Prostate gland (tissue), 2 donors: ENCODE measurements around the gene ENHO.
"Not testable (repeated sequence)": the region's sequence is repeated elsewhere in the genome, so short reads cannot be mapped to it uniquely, and the experiment has no call there.

Experiments
- CTCF ChIP-seq, 4 experiments: fragments of 200-600 bp in 2 of 4; fragments of 450-650 bp in 2 of 4; sonication (generic) in 2 of 4; IDR thresholded peaks; 1 replicate in 3 of 4; 2 replicates in 1 of 4; pipeline ENCODE4 v1.5.1; 2016 to 2019; ENCODE audit warnings: antibody characterized with exemption in 4 of 4, mild to moderate bottlenecking in 2 of 4, moderate library complexity in 2 of 4
- POLR2A ChIP-seq: fragments of 450-650 bp; IDR thresholded peaks from one replicate; pipeline ENCODE4 v1.6.1; 2016; ENCODE audit warnings: antibody characterized with exemption, mild to moderate bottlenecking

- not testable (repeated sequence) for TF ChIP-seq POLR2A; CTCF (IDR thresholded peaks at IDR 0.05)
Measured at GRCh38 chr9:34532041-34532440, 9.3 kb upstream of the ENHO start.
